Measurements from ENCODE around the gene ALK.

ALK gene

GRCh38 chr2:29589440-29590103 is 331.8 kb downstream of the ALK start:
- TF ChIP-seq CTCF (IDR thresholded peaks at IDR 0.05) = no peak
- no peak overlapping the region for H3K27ac ChIP-seq
- DNase-seq (ENCODE audit: low spot score) = no peak
- no peak overlapping the region for H3K4me3 ChIP-seq

- no peak for DNase-seq (ENCODE audit: low spot score)
- no peak for TF ChIP-seq CTCF (IDR thresholded peaks at IDR 0.05)
- no peak overlapping the region for H3K4me3 ChIP-seq
- H3K27ac ChIP-seq = no peak overlapping the region
Observed at GRCh38 chr2:29587402-29588190, 333.8 kb downstream of the ALK start.

GRCh38 chr2:29586919-29587318 is 334.5 kb downstream of the ALK start:
- DNase-seq (ENCODE audit: low spot score) = no peak
- Histone ChIP-seq H3K27ac (no peak overlapping the region), H3K4me3 (no peak overlapping the region)
- TF ChIP-seq CTCF (IDR thresholded peaks at IDR 0.05) = no peak

GRCh38 chr2:29583548-29584156 is 337.7 kb downstream of the ALK start:
- no peak for TF ChIP-seq CTCF (IDR thresholded peaks at IDR 0.05)
- H3K4me3 ChIP-seq = no peak overlapping the region
- DNase-seq (ENCODE audit: low spot score) = no peak
- no peak overlapping the region for H3K27ac ChIP-seq

- Histone ChIP-seq H3K4me3 (no peak overlapping the region), H3K27ac (no peak overlapping the region)
- no peak for TF ChIP-seq CTCF (IDR thresholded peaks at IDR 0.05)
- DNase-seq (ENCODE audit: low spot score) = no peak
Observed at GRCh38 chr2:29583104-29583503, 338.3 kb downstream of the ALK start.

- H3K4me3 ChIP-seq = no peak overlapping the region
- H3K27ac ChIP-seq = no peak overlapping the region
- no peak for TF ChIP-seq CTCF (IDR thresholded peaks at IDR 0.05)
- DNase-seq (ENCODE audit: low spot score) = no peak
Observed at GRCh38 chr2:29582062-29582461, 339.3 kb downstream of the ALK start.
